GOT3 (cell line): ENCODE measurements around the gene ZNF276.
"Not testable (repeated sequence)": the region's sequence is repeated elsewhere in the genome, so short reads cannot be mapped to it uniquely, and the experiment has no call there.

Experiments
- DNase-seq: peaks from one replicate; lab custom pipeline; 2025; ENCODE audit warnings: mixed read lengths; lab: John Stamatoyannopoulos, UW

ZNF276 gene

GRCh38 chr16:89696670-89697128, 24.6 kb upstream of the ZNF276 start:
- no peak for DNase-seq

GRCh38 chr16:89697161-89697615, 24.1 kb upstream of the ZNF276 start:
- DNase-seq = no peak

- no peak for DNase-seq
Observed at GRCh38 chr16:89697616-89698331, 23.6 kb upstream of the ZNF276 start.

GRCh38 chr16:89698717-89699116, 22.6 kb upstream of the ZNF276 start:
- DNase-seq = not testable (repeated sequence)

GRCh38 chr16:89699629-89700099, 21.7 kb upstream of the ZNF276 start:
- not testable (repeated sequence) for DNase-seq

GRCh38 chr16:89700100-89700648, 21.2 kb upstream of the ZNF276 start:
- DNase-seq = peak; percentile 80

- DNase-seq = no peak
Observed at GRCh38 chr16:89700649-89701424, 20.5 kb upstream of the ZNF276 start.

- DNase-seq = peak; percentile 45
Observed at GRCh38 chr16:89701425-89702406, 19.6 kb upstream of the ZNF276 start, which contains the start of gene SPATA2L. TSS of gene SPATA2L (minus strand) at chr16:89701705. CDS start at chr16:89701232, 473 bp downstream.

GRCh38 chr16:89704281-89704680, 17.1 kb upstream of the ZNF276 start:
- DNase-seq = no peak

GRCh38 chr16:89705006-89705405, 16.3 kb upstream of the ZNF276 start:
- DNase-seq = no peak

GRCh38 chr16:89706518-89707260, 14.6 kb upstream of the ZNF276 start:
- DNase-seq = no peak

- DNase-seq = no peak
Observed at GRCh38 chr16:89707695-89708094, 13.6 kb upstream of the ZNF276 start.

- DNase-seq = no peak
Observed at GRCh38 chr16:89708481-89708931, 12.8 kb upstream of the ZNF276 start.

GRCh38 chr16:89709166-89709565, 12.2 kb upstream of the ZNF276 start:
- no peak for DNase-seq

- no peak for DNase-seq
Observed at GRCh38 chr16:89709716-89710432, 11.5 kb upstream of the ZNF276 start.

GRCh38 chr16:89710709-89711564, 10.4 kb upstream of the ZNF276 start:
- DNase-seq = no peak

- no peak for DNase-seq
Observed at GRCh38 chr16:89711601-89712273, 9.6 kb upstream of the ZNF276 start.

GRCh38 chr16:89712274-89712781, 9.0 kb upstream of the ZNF276 start:
- no peak for DNase-seq
